Activated T-cell treated with anti-CD3 and anti-CD28 coated beads, Interleukin-2, amount 50 U/mL, for 72 hours (primary cell): Measurements from ENCODE around the gene CAMK2G. TPM values are rescaled to one million over a fixed set of nuclear protein-coding genes. Genes with fewer than 3 reads are reported as not detected.
"Not testable (repeated sequence)": the region's sequence is repeated elsewhere in the genome, so short reads cannot be mapped to it uniquely, and the experiment has no call there.

Experiments
- ATAC-seq, 2 donors: fragments of 150-1000 bp; cut with Tn5 transposase; replicated peaks in 1 of 2; 2 replicates each; pipeline ENCODE4 v1.10.0; 2021; ENCODE audit warnings: moderate library complexity in 2 of 2, mild to moderate bottlenecking in 1 of 2
- DNase-seq, 2 donors: peaks; one replicate each; pipeline ENCODE4 v3.0.0; 2021 to 2022; ENCODE audit warnings: mixed read lengths in 1 of 2
- H3K27ac Mint-ChIP-seq: one replicate; pipeline ENCODE4 v1.8.0; 2022; ENCODE audit warnings: mild to moderate bottlenecking, moderate library complexity, mixed read lengths
- H3K27me3 Mint-ChIP-seq: one replicate; pipeline ENCODE4 v1.8.0; 2022; ENCODE audit warnings: low read depth, mixed read lengths
- H3K36me3 Mint-ChIP-seq, 2 donors: one replicate each; pipeline ENCODE4 v1.8.0; 2022; ENCODE audit warnings: mixed read lengths in 2 of 2, mild to moderate bottlenecking in 1 of 2; ENCODE audit not compliant: insufficient read depth in 2 of 2
- H3K4me1 Mint-ChIP-seq: one replicate; pipeline ENCODE4 v1.8.0; 2022; ENCODE audit warnings: low read depth, mixed read lengths
- H3K4me3 Mint-ChIP-seq, 2 donors: one replicate each; pipeline ENCODE4 v1.8.0; 2022; ENCODE audit warnings: mild to moderate bottlenecking in 2 of 2, mixed read lengths in 2 of 2, moderate library complexity in 2 of 2
- H3K9me3 Mint-ChIP-seq, 2 donors: one replicate each; pipeline ENCODE4 v1.8.0; 2022; ENCODE audit warnings: mixed read lengths in 2 of 2
- total RNA-seq, 2 donors: library from RNA; stranded (reverse); gene quantifications; one replicate each; pipeline ENCODE4 v1.2.3, GENCODE V29; 2022

The CAMK2G gene
- total RNA-seq, 2 donors from 2014 or later, result 25.0 to 30.3 TPM

DNA sequence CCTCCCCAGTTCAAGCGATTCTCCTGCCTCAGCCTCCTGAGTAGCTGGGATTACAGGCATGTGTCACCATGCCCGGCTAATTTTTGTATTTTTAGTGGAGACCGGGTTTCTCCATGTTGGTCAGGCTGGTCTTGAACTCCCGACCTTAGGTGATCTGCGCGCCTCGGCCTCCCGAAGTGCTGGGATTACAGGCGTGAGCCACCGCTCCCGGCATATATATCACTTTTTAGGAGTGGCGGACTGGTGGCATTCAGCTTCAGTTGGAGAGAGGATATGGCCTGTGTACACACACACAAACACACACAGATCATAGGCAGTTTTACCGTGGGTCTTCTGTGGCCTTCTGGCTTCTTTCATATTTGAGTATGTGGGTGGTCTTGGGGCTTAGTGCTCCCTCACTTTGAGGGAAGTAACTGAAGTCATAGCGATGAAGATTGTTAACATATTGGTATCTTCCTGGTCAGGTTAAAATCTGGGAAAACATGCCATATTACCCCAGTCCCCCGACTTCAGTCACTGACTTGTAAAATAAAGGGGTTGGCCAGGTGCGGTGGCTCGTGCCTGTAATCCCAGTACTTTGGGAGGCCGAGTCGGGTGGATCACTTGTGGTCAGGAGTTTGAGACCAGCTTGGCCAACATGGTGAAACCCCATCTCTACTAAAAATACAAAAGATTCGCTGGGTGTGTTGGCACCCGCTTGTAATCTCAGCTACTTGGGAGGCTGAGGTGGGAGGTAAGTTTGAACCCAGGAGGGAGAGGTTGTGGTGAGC, 87.1 kb downstream of the CAMK2G start:
- H3K27ac Mint-ChIP-seq, H3K27me3 Mint-ChIP-seq, DNase-seq, H3K9me3 Mint-ChIP-seq, H3K36me3 Mint-ChIP-seq, ATAC-seq: not testable (repeated sequence)
- peaks cover 53% of the 10 kb centered on the region for H3K4me1 Mint-ChIP-seq
- peak overlapping the region; percentile 39 to 90 for H3K4me3 Mint-ChIP-seq

DNA sequence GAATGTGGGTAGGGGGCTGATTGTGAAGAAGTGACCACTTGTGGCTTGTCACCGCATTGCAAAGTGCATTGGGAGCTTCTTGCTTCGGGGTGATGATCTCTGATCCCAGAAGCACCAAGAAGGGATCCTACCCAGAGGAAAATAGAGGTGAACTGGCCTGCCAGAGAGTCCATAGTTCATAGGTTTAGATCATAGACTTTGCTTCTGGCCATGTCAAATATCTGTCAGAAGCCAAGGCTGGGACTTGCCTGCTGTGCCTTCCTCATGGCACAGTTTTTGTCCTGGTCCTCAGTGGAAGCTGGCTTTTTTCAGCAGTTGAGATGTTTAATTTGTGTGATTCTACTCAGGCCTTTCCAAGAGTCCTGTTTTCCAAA, 87.9 kb downstream of the CAMK2G start:
- ATAC-seq (no peak), DNase-seq (no peak)
- Mint-ChIP-seq H3K4me3 (peak overlapping the region; percentile 90 to 92), H3K27me3 (no peaks in the 10 kb centered on the region), H3K9me3 (no peaks in the 10 kb centered on the region), H3K27ac (peak overlapping the region; percentile 93), H3K36me3 (peaks cover 7 to 11% of the 10 kb centered on the region in 2 donors), H3K4me1 (peaks cover 58% of the 10 kb centered on the region)

DNA sequence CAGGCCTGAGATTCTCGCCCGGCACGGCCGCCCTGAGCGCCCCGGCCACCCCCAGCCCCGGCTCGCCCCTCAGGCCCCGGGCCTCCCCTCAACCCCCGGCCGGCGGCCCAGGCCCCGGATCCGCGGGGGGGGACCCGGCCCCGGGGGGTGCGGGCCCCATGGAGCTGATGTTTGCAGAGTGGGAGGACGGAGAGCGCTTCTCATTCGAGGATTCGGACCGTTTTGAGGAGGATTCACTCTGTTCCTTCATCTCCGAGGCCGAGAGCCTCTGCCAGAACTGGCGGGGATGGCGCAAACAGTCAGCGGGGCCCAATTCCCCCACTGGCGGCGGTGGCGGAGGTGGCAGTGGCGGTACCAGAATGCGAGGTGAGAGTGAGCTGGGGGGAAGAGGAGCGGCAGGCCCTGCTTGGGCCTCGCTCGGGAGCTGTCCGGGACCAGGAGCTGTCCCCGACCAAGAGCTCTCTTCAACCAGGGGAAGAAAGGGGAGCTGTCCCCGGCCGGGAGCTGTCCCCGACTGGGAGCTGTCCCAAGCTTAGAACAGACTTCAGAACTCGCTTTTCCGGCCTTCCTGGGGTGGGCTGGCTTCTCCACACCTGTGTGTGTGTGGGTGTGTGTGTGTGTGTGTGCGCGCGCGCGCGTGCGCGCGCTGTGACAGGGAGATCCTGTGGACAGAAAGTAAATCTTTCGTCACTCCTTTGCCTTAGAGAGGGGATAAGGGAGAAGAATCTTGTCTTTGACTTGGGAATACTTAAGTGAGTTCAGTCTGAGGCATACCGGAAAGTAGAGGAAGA, 88.4 kb downstream of the CAMK2G start:
- peak; percentile 6 for ATAC-seq
- peak overlapping the region; percentile 93 for H3K27ac Mint-ChIP-seq
- H3K27me3 Mint-ChIP-seq, result no peaks in the 10 kb centered on the region
- DNase-seq, result peak; percentile 44 to 50
- no peaks in the 10 kb centered on the region for H3K9me3 Mint-ChIP-seq
- H3K36me3 Mint-ChIP-seq, result peaks cover 7 to 11% of the 10 kb centered on the region in 2 donors
- peak overlapping the region; percentile 90 to 98 for H3K4me3 Mint-ChIP-seq
- peaks cover 61% of the 10 kb centered on the region for H3K4me1 Mint-ChIP-seq

GRCh38 chr10:73785211-73785720, 89.1 kb downstream of the CAMK2G start, which contains the start of gene ZSWIM8:
TSS of gene ZSWIM8 (plus strand) at chr10:73785606. CDS start at chr10:73785879, 273 bp downstream.
- H3K4me3 Mint-ChIP-seq, result peak within 1 kb of the TSS; percentile 90 to 98
- H3K27me3 Mint-ChIP-seq, result no peaks in the 10 kb centered on the region
- peak; percentile 83 to 86 for DNase-seq
- ATAC-seq, result peak; percentile 81 to 85
- no peaks in the 10 kb centered on the region for H3K9me3 Mint-ChIP-seq
- H3K27ac Mint-ChIP-seq, result peak within 1 kb of the TSS; percentile 97
- H3K36me3 Mint-ChIP-seq, result peaks cover 6 to 7% of the 10 kb centered on the region in 2 donors
- peaks cover 68% of the 10 kb centered on the region for H3K4me1 Mint-ChIP-seq

DNA sequence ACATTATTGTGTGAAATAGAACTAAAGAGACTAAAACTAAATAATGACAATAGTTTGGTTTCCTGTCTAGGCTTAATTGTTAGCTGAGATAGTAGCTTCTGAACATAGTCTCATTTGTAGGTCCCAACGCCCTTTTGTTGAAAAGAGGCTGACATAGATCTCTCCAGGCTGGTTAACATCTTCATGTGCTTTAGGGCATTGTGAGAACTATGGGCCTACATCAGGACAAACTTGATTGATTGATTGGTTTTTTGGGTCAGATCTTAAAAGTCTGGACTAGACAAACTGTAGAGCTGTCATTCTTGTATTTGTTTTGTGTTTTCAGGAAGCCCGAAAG, 91.6 kb downstream of the CAMK2G start:
- ATAC-seq (no peak), DNase-seq (no peak)
- no peaks in the 10 kb centered on the region for H3K9me3 Mint-ChIP-seq
- H3K27ac Mint-ChIP-seq, result peak overlapping the region; percentile 99
- peaks cover 1 to 9% of the 10 kb centered on the region in 2 donors for H3K36me3 Mint-ChIP-seq
- H3K4me1 Mint-ChIP-seq, result peaks cover 77% of the 10 kb centered on the region
- H3K4me3 Mint-ChIP-seq, result peak overlapping the region; percentile 97 to 99
- no peaks in the 10 kb centered on the region for H3K27me3 Mint-ChIP-seq

DNA sequence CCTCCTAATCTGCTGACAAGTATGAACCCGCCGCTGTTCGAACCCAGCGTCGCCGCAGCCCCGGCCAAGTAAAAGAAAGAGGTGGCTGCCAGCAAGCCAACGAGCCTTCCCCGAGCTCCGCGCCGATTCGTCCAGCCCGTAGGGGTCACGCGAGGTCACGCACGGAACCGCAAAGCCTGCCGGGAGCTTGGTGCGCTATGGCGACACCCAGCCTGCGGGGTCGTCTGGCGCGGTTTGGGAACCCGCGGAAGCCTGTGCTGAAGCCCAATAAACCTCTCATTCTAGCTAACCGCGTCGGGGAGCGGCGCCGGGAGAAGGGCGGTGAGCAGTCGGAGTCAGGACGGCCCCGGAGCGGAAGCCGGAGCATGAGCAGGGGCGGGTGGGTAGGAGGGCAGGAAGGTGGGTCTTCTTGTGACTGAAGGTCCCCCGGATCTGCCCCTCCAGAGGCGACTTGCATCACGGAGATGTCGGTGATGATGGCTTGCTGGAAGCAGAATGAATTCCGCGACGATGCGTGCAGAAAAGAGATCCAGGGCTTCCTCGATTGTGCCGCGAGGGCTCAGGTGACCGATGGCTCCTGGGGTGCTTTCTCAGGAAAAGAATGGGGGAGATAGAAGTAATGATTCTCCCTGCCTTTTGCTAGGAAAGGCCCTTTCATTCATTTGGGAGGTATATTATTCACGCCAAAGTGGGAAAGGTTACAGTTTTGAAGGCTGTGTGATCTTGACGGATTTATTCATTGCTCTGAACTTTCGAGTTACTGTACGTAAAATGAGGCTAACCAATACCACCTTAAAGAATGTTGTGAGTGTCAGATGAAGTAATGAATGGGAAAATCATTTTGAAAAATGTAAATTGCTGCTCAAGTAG, 92.2 kb downstream of the CAMK2G start, which contains the start of gene CHCHD1:
Gene CHCHD1 (plus strand): TSS at position 170 of the 870 bp plus-strand sequence. CDS start 28 bp downstream, at position 198.
- Mint-ChIP-seq H3K9me3 (no peaks in the 10 kb centered on the region), H3K27me3 (no peaks in the 10 kb centered on the region), H3K4me3 (peak within 1 kb of the TSS; percentile 97 to 99), H3K27ac (peak within 1 kb of the TSS; percentile 99), H3K36me3 (peaks cover 1 to 9% of the 10 kb centered on the region in 2 donors), H3K4me1 (peaks cover 77% of the 10 kb centered on the region)
- DNase-seq (peak; percentile 95 to 96), ATAC-seq (peak; percentile 75)

GRCh38 chr10:73781548-73781878, 92.8 kb downstream of the CAMK2G start:
- ATAC-seq (peak in 1 of 2 donors; percentile 21), DNase-seq (no peak)
- peak overlapping the region; percentile 99 for H3K27ac Mint-ChIP-seq
- H3K27me3 Mint-ChIP-seq, result no peaks in the 10 kb centered on the region
- no peaks in the 10 kb centered on the region for H3K9me3 Mint-ChIP-seq
- peaks cover 3 to 11% of the 10 kb centered on the region in 2 donors for H3K36me3 Mint-ChIP-seq
- H3K4me1 Mint-ChIP-seq, result peaks cover 76% of the 10 kb centered on the region
- peak overlapping the region; percentile 97 to 99 for H3K4me3 Mint-ChIP-seq

GRCh38 chr10:73780966-73781365, 93.4 kb downstream of the CAMK2G start:
- H3K27ac Mint-ChIP-seq, result peak overlapping the region; percentile 99
- DNase-seq (no peak), ATAC-seq (no peak)
- H3K27me3 Mint-ChIP-seq, result no peaks in the 10 kb centered on the region
- peaks cover 3 to 11% of the 10 kb centered on the region in 2 donors for H3K36me3 Mint-ChIP-seq
- H3K4me3 Mint-ChIP-seq, result peak overlapping the region; percentile 97 to 99
- H3K9me3 Mint-ChIP-seq, result no peaks in the 10 kb centered on the region
- peaks cover 71% of the 10 kb centered on the region for H3K4me1 Mint-ChIP-seq

DNA sequence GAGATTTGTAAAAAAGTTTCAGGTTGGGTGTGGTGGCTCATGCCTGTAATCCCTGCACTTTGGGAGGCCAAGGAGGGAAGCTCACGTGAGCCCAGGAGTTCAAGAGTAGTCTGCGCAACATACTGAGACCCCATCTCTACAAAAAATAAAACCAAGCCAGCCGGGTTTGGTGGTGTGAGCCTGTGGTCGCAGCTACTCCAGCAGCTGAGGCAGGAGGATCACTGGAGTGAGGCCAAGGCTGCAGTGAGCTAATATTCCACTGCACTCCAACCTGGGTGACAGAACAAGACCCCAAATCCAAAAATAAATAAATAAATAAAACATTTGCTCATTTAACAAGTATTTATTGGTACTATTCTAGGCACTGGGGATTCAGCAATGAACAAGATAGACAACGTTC, 94.1 kb downstream of the CAMK2G start:
- ATAC-seq, result no peak
- Mint-ChIP-seq H3K9me3 (no peaks in the 10 kb centered on the region), H3K36me3 (peaks cover 5 to 14% of the 10 kb centered on the region in 2 donors), H3K27me3 (no peaks in the 10 kb centered on the region), H3K27ac (peak overlapping the region; percentile 91), H3K4me1 (peaks cover 77% of the 10 kb centered on the region), H3K4me3 (peak overlapping the region; percentile 97 to 99)
- no peak for DNase-seq

DNA sequence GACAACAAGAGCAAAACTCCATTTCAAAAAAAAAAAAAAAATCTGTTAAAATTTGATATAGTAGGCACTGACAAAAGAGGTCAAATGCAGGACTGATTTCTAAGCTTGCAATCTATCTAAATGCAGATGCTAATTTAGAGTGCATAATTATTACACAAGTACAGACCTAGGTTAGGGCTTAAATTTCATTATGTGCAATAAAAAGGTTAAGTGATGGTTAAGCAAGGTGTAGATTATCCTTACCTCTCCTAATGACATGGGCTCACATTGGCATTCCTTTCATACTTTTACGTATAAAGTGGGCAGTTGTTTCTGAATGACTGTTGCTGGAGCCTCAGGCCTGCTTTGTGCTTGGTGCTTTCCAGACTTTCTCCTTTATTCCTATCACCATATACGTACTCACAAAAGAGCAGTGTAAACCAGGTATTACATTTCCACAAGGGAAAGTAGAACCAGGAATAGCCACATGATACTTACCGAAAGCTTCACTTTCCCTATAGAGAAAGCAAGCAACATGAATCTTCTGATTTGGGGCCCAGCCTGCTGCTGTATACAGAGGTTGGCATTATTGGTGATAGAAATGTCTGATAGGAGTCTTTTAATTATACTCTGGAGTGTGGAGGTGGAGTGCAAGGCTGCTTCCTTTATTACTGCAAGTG, 94.7 kb downstream of the CAMK2G start:
- no peaks in the 10 kb centered on the region for H3K27me3 Mint-ChIP-seq
- no peaks in the 10 kb centered on the region for H3K9me3 Mint-ChIP-seq
- peak overlapping the region; percentile 97 to 99 for H3K4me3 Mint-ChIP-seq
- no peak for DNase-seq
- H3K27ac Mint-ChIP-seq, result peak overlapping the region; percentile 91
- peaks cover 6 to 19% of the 10 kb centered on the region in 2 donors for H3K36me3 Mint-ChIP-seq
- ATAC-seq, result no peak
- peaks cover 77% of the 10 kb centered on the region for H3K4me1 Mint-ChIP-seq

DNA sequence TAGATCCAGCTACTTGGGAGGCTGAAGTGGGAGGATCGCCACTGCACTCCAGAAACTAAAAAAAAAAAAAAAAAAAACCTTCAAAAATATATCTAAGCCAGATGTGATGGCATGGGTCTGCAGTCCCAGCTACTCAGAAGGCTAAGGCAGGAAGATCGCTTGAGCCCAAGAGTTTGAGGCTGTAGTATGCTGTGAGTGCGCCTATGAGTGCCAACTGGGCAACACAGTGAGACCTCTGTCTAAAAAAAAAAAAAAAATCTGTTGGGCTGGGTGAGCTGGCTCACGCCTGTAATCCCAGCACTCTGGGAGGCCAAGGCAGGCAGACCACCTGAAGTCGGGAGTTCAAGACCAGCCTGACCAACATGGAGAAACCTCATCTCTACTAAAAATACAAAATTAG, 95.3 kb downstream of the CAMK2G start:
- peak overlapping the region; percentile 44 for H3K27ac Mint-ChIP-seq
- H3K36me3 Mint-ChIP-seq, result peaks cover 6 to 21% of the 10 kb centered on the region in 2 donors
- H3K4me3 Mint-ChIP-seq, result no peak overlapping the region
- ATAC-seq (no peak), DNase-seq (no peak)
- no peaks in the 10 kb centered on the region for H3K9me3 Mint-ChIP-seq
- H3K27me3 Mint-ChIP-seq, result no peaks in the 10 kb centered on the region
- H3K4me1 Mint-ChIP-seq, result peaks cover 79% of the 10 kb centered on the region

- Mint-ChIP-seq H3K36me3 (peaks cover 9 to 20% of the 10 kb centered on the region in 2 donors), H3K9me3 (no peaks in the 10 kb centered on the region), H3K4me3 (peak overlapping the region; percentile 86 to 95), H3K4me1 (peaks cover 63% of the 10 kb centered on the region), H3K27me3 (no peaks in the 10 kb centered on the region), H3K27ac (peak overlapping the region; percentile 2)
- DNase-seq (no peak), ATAC-seq (no peak)
These were observed 99.7 kb downstream of the CAMK2G start for GRCh38 chr10:73774637-73775036.
